HG03060 (cell line): ENCODE measurements around the gene LRFN2.

Source experiments
- ATAC-seq: cut with Tn5 transposase; IDR thresholded peaks from one replicate; pipeline ENCODE4 v1.9.1; 2021; ENCODE audit warnings: low read depth, moderate number of reproducible peaks; ENCODE audit not compliant: unreplicated experiment

LRFN2 gene

GRCh38 chr6:40410821-40411220 is 176.3 kb downstream of the LRFN2 start:
- no peak for ATAC-seq

- no peak for ATAC-seq
Observed at GRCh38 chr6:40409716-40410397, 177.3 kb downstream of the LRFN2 start.

GRCh38 chr6:40408786-40409542 is 178.2 kb downstream of the LRFN2 start:
- no peak for ATAC-seq

- ATAC-seq: no peak
Observed at GRCh38 chr6:40407239-40407638, 179.9 kb downstream of the LRFN2 start.

- ATAC-seq: no peak
Observed at GRCh38 chr6:40406175-40406574, 181.0 kb downstream of the LRFN2 start.

GRCh38 chr6:40400738-40401137 is 186.4 kb downstream of the LRFN2 start:
- no peak for ATAC-seq

- ATAC-seq: no peak
Observed at GRCh38 chr6:40399888-40400457, 187.2 kb downstream of the LRFN2 start.

- ATAC-seq: no peak
Observed at GRCh38 chr6:40398810-40399477, 188.2 kb downstream of the LRFN2 start.

GRCh38 chr6:40398034-40398691 is 189.0 kb downstream of the LRFN2 start:
- ATAC-seq: no peak

GRCh38 chr6:40397287-40398033 is 189.7 kb downstream of the LRFN2 start:
- ATAC-seq: no peak

- no peak for ATAC-seq
Observed at GRCh38 chr6:40395698-40396076, 191.5 kb downstream of the LRFN2 start.

- ATAC-seq: no peak
Observed at GRCh38 chr6:40395066-40395697, 192.0 kb downstream of the LRFN2 start.

- no peak for ATAC-seq
Observed at GRCh38 chr6:40394381-40394780, 192.8 kb downstream of the LRFN2 start.

- ATAC-seq: no peak
Observed at GRCh38 chr6:40393641-40394040, 193.5 kb downstream of the LRFN2 start.

- no peak for ATAC-seq
Observed at GRCh38 chr6:40392589-40392988, 194.6 kb downstream of the LRFN2 start.

GRCh38 chr6:40391851-40392517 is 195.2 kb downstream of the LRFN2 start:
- no peak for ATAC-seq

GRCh38 chr6:40391086-40391485 is 196.1 kb downstream of the LRFN2 start:
- ATAC-seq: no peak

GRCh38 chr6:40390144-40390800 is 196.9 kb downstream of the LRFN2 start:
- ATAC-seq: no peak

GRCh38 chr6:40389254-40389653 is 197.9 kb downstream of the LRFN2 start:
- no peak for ATAC-seq
